ENCODE data around the gene OTOGL.
"Not testable (repeated sequence)": the region's sequence is repeated elsewhere in the genome, so short reads cannot be mapped to it uniquely, and the experiment has no call there.

OTOGL gene

GRCh38 chr12:80186727-80187217, 87.4 kb downstream of the OTOGL start:
- no peak for DNase-seq (ENCODE audit: low read depth)

GRCh38 chr12:80187660-80188090, 88.3 kb downstream of the OTOGL start:
- DNase-seq (ENCODE audit: low read depth), result no peak

GRCh38 chr12:80188576-80188975, 89.2 kb downstream of the OTOGL start:
- DNase-seq (ENCODE audit: low read depth), result no peak

GRCh38 chr12:80189241-80189640, 89.9 kb downstream of the OTOGL start:
- no peak for DNase-seq (ENCODE audit: low read depth)

GRCh38 chr12:80190001-80190400, 90.7 kb downstream of the OTOGL start:
- no peak for DNase-seq (ENCODE audit: low read depth)

- no peak for DNase-seq (ENCODE audit: low read depth)
Observed at GRCh38 chr12:80192087-80192486, 92.8 kb downstream of the OTOGL start.

GRCh38 chr12:80193865-80194264, 94.5 kb downstream of the OTOGL start:
- DNase-seq (ENCODE audit: low read depth), result no peak

- DNase-seq (ENCODE audit: low read depth), result no peak
Observed at GRCh38 chr12:80195074-80195726, 95.9 kb downstream of the OTOGL start.

GRCh38 chr12:80195737-80196136, 96.4 kb downstream of the OTOGL start:
- DNase-seq (ENCODE audit: low read depth), result no peak

GRCh38 chr12:80196419-80196818, 97.1 kb downstream of the OTOGL start:
- no peak for DNase-seq (ENCODE audit: low read depth)

GRCh38 chr12:80198782-80199337, 99.5 kb downstream of the OTOGL start:
- DNase-seq (ENCODE audit: low read depth), result no peak

GRCh38 chr12:80199931-80200330, 100.6 kb downstream of the OTOGL start:
- no peak for DNase-seq (ENCODE audit: low read depth)

- no peak for DNase-seq (ENCODE audit: low read depth)
Observed at GRCh38 chr12:80200414-80200813, 101.1 kb downstream of the OTOGL start.

GRCh38 chr12:80201908-80202307, 102.6 kb downstream of the OTOGL start:
- DNase-seq (ENCODE audit: low read depth), result no peak

- no peak for DNase-seq (ENCODE audit: low read depth)
Observed at GRCh38 chr12:80205960-80206359, 106.6 kb downstream of the OTOGL start.

GRCh38 chr12:80208071-80208470, 108.7 kb downstream of the OTOGL start:
- DNase-seq (ENCODE audit: low read depth), result no peak

GRCh38 chr12:80211671-80212070, 112.3 kb downstream of the OTOGL start:
- no peak for DNase-seq (ENCODE audit: low read depth)

- no peak for DNase-seq (ENCODE audit: low read depth)
Observed at GRCh38 chr12:80212938-80213645, 113.8 kb downstream of the OTOGL start.

GRCh38 chr12:80213871-80214270, 114.5 kb downstream of the OTOGL start:
- DNase-seq (ENCODE audit: low read depth), result no peak

GRCh38 chr12:80217011-80217535, 117.7 kb downstream of the OTOGL start:
- DNase-seq (ENCODE audit: low read depth), result no peak

GRCh38 chr12:80218925-80219324, 119.6 kb downstream of the OTOGL start:
- DNase-seq (ENCODE audit: low read depth), result not testable (repeated sequence)

- DNase-seq (ENCODE audit: low read depth), result no peak
Observed at GRCh38 chr12:80219345-80219744, 120.0 kb downstream of the OTOGL start.

- DNase-seq (ENCODE audit: low read depth), result no peak
Observed at GRCh38 chr12:80222261-80222660, 122.9 kb downstream of the OTOGL start.

All from stimulated activated CD8-positive, alpha-beta memory T cell treated with anti-CD3 and anti-CD28 coated beads, Interleukin-15, amount 100 ng/mL, for 24 hours (primary cell).